Body of pancreas (tissue), 4 donors: ENCODE data around the gene EML5.

Source experiments
- CTCF ChIP-seq, 7 experiments: fragments of 450-650 bp in 4 of 7; fragments of 200-600 bp in 3 of 7; sonication (generic) in 3 of 7; IDR thresholded peaks; one replicate each; pipeline ENCODE4 v1.5.1; 2016 to 2019; ENCODE audit warnings: antibody characterized with exemption in 7 of 7
- POLR2A ChIP-seq, 3 donors: fragments of 450-650 bp; IDR thresholded peaks; one replicate each; pipeline ENCODE4 v1.6.1; 2016; ENCODE audit warnings: antibody characterized with exemption in 3 of 3, mild to moderate bottlenecking in 2 of 3

GRCh38 chr14:88592031-88592430 lies 200.7 kb downstream of the EML5 start:
- TF ChIP-seq CTCF (IDR thresholded peaks at IDR 0.05) (no peak), POLR2A (IDR thresholded peaks at IDR 0.05) (no peak)
